HG02970 (cell line): ENCODE results near the gene FAM219B.

Experiments used
- ATAC-seq: cut with Tn5 transposase; IDR thresholded peaks from one replicate; pipeline ENCODE4 v1.9.1; 2021; ENCODE audit warnings: mild to moderate bottlenecking, moderate library complexity, moderate number of reproducible peaks; ENCODE audit not compliant: unreplicated experiment, low FRiP score

The FAM219B gene

GRCh38 chr15:74851960-74852359, 54.7 kb downstream of the FAM219B start:
- ATAC-seq = no peak

GRCh38 chr15:74850393-74850792, 56.3 kb downstream of the FAM219B start:
- no peak for ATAC-seq
